ENCODE measurements around the gene AKR1C2. TPM values are rescaled to one million over a fixed set of nuclear protein-coding genes. Genes with fewer than 3 reads are reported as not detected.
"Not testable (repeated sequence)": the region's sequence is repeated elsewhere in the genome, so short reads cannot be mapped to it uniquely, and the experiment has no call there.

The AKR1C2 gene
- total RNA-seq, 1 experiment from 2014 or later = 0.25 TPM

DNA sequence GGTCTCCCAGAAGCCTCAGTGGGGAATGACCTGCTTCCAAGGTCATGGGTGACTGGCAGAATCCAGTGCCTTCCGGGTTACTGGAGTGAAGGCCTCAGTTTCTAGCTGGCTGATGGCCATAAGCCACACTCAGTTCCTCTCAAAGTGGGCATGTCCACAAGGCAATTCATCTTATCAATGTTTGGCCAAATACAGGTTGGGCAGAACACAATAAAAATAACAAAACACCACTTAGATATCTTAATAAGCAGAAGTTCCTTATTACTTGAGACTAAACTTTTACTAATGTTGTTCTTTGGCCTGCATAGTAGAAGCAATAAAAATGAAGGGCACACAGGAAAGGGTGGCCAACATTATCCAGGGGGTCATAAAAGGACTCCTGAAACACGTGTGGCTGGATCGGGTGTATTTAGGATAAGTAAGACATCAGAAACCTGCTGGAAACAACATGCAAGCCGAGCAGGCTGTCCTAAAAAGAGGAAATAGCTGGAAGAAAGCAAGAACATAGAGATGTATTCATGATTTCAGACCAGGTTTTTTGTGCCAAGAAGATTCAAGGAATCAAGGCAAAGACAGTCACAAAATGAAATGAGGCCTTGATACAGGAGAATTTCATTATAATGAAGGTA, 19.6 kb upstream of the AKR1C2 start:
- CTCF ChIA-PET = no interaction called here
- Histone ChIP-seq H3K9me2 (ENCODE audit: insufficient read depth) (no peaks in the 10 kb centered on the region), H3K4me2 (ENCODE audit: low read length) (no peak overlapping the region), H3K36me3 (ENCODE audit: control insufficient read depth in 1 of 2, insufficient read depth in 2 of 2, low read length in 2 of 2) (no peaks in the 10 kb centered on the region), H3K4me3 (replicated peaks in 1 of 2; ENCODE audit: low read depth in 1 of 2, low read length in 2 of 2) (no peak overlapping the region), H3K9ac (ENCODE audit: low read length) (no peak overlapping the region), H3K79me2 (ENCODE audit: insufficient read depth, low read length) (no peaks in the 10 kb centered on the region), H3K27me3 (ENCODE audit: insufficient read depth, low read length) (no peaks in the 10 kb centered on the region), H3K4me1 (ENCODE audit: control insufficient read depth in 1 of 2, insufficient read depth in 2 of 2, low read length in 2 of 2) (peaks cover 0 to 4% of the 10 kb centered on the region in 2 experiments; a peak in 1 of 4 replicates), H3K27ac (ENCODE audit: low read depth, low read length) (no peak overlapping the region), H4K20me1 (ENCODE audit: insufficient read depth) (no peaks in the 10 kb centered on the region), H2AFZ (ENCODE audit: low read depth, low read length, poor library complexity, severe bottlenecking) (no peak overlapping the region), H3K9me3 (ENCODE audit: control insufficient read depth in 1 of 2, insufficient read depth in 1 of 2, low read depth in 1 of 2, low read length in 2 of 2) (no peaks in the 10 kb centered on the region)
- RAD21 ChIA-PET (ENCODE audit: low non-redundant PET in 1 of 2, low total read pairs in 2 of 2, uncharacterized antibody in 2 of 2, unreplicated experiment in 2 of 2) = no interaction called here
- POLR2A ChIA-PET = no interaction called here
- DNase-seq (ENCODE audit: low read depth, low spot score) (no peak), ATAC-seq (no peak)
- no peak for TF ChIP-seq ZFX (IDR thresholded peaks at IDR 0.05)
- TF ChIP-seq, protein P1, sequence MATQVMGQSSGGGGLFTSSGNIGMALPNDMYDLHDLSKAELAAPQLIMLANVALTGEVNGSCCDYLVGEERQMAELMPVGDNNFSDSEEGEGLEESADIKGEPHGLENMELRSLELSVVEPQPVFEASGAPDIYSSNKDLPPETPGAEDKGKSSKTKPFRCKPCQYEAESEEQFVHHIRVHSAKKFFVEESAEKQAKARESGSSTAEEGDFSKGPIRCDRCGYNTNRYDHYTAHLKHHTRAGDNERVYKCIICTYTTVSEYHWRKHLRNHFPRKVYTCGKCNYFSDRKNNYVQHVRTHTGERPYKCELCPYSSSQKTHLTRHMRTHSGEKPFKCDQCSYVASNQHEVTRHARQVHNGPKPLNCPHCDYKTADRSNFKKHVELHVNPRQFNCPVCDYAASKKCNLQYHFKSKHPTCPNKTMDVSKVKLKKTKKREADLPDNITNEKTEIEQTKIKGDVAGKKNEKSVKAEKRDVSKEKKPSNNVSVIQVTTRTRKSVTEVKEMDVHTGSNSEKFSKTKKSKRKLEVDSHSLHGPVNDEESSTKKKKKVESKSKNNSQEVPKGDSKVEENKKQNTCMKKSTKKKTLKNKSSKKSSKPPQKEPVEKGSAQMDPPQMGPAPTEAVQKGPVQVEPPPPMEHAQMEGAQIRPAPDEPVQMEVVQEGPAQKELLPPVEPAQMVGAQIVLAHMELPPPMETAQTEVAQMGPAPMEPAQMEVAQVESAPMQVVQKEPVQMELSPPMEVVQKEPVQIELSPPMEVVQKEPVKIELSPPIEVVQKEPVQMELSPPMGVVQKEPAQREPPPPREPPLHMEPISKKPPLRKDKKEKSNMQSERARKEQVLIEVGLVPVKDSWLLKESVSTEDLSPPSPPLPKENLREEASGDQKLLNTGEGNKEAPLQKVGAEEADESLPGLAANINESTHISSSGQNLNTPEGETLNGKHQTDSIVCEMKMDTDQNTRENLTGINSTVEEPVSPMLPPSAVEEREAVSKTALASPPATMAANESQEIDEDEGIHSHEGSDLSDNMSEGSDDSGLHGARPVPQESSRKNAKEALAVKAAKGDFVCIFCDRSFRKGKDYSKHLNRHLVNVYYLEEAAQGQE (IDR thresholded peaks at IDR 0.05; ENCODE audit: low read depth) = no peak
- no peak for TF ChIP-seq ZNF274 (IDR thresholded peaks at IDR 0.05; ENCODE audit: low read depth, low read length)
- TF ChIP-seq, protein P2, sequence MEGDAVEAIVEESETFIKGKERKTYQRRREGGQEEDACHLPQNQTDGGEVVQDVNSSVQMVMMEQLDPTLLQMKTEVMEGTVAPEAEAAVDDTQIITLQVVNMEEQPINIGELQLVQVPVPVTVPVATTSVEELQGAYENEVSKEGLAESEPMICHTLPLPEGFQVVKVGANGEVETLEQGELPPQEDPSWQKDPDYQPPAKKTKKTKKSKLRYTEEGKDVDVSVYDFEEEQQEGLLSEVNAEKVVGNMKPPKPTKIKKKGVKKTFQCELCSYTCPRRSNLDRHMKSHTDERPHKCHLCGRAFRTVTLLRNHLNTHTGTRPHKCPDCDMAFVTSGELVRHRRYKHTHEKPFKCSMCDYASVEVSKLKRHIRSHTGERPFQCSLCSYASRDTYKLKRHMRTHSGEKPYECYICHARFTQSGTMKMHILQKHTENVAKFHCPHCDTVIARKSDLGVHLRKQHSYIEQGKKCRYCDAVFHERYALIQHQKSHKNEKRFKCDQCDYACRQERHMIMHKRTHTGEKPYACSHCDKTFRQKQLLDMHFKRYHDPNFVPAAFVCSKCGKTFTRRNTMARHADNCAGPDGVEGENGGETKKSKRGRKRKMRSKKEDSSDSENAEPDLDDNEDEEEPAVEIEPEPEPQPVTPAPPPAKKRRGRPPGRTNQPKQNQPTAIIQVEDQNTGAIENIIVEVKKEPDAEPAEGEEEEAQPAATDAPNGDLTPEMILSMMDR (IDR thresholded peaks at IDR 0.05 in 2 of 3, conservative IDR thresholded peaks at IDR 0.05 in 1 of 3; ENCODE audit: borderline replicate concordance in 1 of 3, insufficient read depth in 1 of 3, low read depth in 2 of 3, low read length in 2 of 3) = no peak
- no peak for TF ChIP-seq EGR1 (IDR thresholded peaks at IDR 0.05; ENCODE audit: low read depth)
- TF ChIP-seq SP1 (IDR thresholded peaks at IDR 0.05; ENCODE audit: low read depth) = no peak
- no peak for TF ChIP-seq TCF7L2 (IDR thresholded peaks at IDR 0.05; ENCODE audit: borderline replicate concordance, extremely low read depth, insufficient read depth, insufficient read length)
- TF ChIP-seq, protein P3, sequence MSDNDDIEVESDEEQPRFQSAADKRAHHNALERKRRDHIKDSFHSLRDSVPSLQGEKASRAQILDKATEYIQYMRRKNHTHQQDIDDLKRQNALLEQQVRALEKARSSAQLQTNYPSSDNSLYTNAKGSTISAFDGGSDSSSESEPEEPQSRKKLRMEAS (IDR thresholded peaks at IDR 0.05) = no peak
- no peak for TF ChIP-seq EZH2phosphoT487 (IDR thresholded peaks at IDR 0.05; ENCODE audit: borderline replicate concordance)
- no peak for TF ChIP-seq EZH2 (IDR thresholded peaks at IDR 0.05)
- TF ChIP-seq SIN3A (IDR thresholded peaks at IDR 0.05; ENCODE audit: low read depth) = no peak
- no peak for TF ChIP-seq YY1 (IDR thresholded peaks at IDR 0.05; ENCODE audit: extremely low read depth, insufficient replicate concordance, low read depth, low read length)
- no peak for TF ChIP-seq CBX3 (IDR thresholded peaks at IDR 0.05; ENCODE audit: low read depth)
- no peak for TF ChIP-seq POLR2A (IDR thresholded peaks at IDR 0.05; ENCODE audit: borderline replicate concordance, extremely low read depth, insufficient read depth, insufficient read length)
- no peak for TF ChIP-seq JUND (IDR thresholded peaks at IDR 0.05)
- no peak for TF ChIP-seq SRF (IDR thresholded peaks at IDR 0.05; ENCODE audit: low read depth)
- TF ChIP-seq RAD21 (IDR thresholded peaks at IDR 0.05; ENCODE audit: low read depth) = no peak
- BruUV-seq (replicated peaks) = no TSS peak
- intact Hi-C loops (cut with micrococcal nuclease) = no loop called here

DNA sequence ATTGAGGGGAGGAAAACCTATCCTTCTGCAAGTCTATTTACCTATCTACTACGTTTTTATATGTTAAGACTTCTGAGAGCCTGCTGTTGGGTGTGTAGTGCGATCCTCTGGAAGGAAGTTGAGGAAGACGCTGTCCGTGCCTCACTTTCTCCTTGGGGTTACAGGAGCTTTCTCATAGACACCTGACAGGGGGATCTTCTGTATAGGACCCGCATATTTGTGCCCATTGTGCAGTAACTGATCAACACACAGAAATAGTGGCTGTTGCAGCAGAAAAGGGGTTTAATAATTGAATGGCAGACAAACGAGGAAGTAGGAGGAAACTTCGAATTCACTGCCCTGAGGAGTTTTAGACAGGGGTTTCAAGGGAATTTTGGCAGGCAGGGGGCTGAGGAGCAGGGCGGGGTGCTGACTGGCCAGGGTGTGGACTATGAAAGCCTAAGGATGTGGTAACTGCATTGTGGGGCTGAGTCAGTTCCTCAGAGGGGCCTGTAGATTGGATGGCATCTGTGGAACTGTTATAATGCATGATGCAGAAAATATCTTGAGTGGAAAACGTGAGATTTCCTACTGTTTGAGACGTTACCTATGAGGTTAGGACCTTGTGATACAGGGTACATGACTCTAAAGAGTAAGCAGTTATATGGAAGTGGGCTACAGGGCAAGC, 18.1 kb upstream of the AKR1C2 start:
- H3K36me3 ChIP-seq (ENCODE audit: control insufficient read depth in 1 of 2, insufficient read depth in 2 of 2, low read length in 2 of 2); H3K4me1 ChIP-seq (ENCODE audit: control insufficient read depth in 1 of 2, insufficient read depth in 2 of 2, low read length in 2 of 2); DNase-seq (ENCODE audit: low read depth, low spot score); H3K9me2 ChIP-seq (ENCODE audit: insufficient read depth); POLR2A ChIA-PET; H3K9ac ChIP-seq (ENCODE audit: low read length); CTCF ChIA-PET; H3K27me3 ChIP-seq (ENCODE audit: insufficient read depth, low read length); H3K79me2 ChIP-seq (ENCODE audit: insufficient read depth, low read length); H3K4me3 ChIP-seq (replicated peaks in 1 of 2; ENCODE audit: low read depth in 1 of 2, low read length in 2 of 2); H3K9me3 ChIP-seq (ENCODE audit: control insufficient read depth in 1 of 2, insufficient read depth in 1 of 2, low read depth in 1 of 2, low read length in 2 of 2); intact Hi-C loops (cut with micrococcal nuclease); BruUV-seq (replicated peaks); H3K4me2 ChIP-seq (ENCODE audit: low read length); RAD21 ChIA-PET (ENCODE audit: low non-redundant PET in 1 of 2, low total read pairs in 2 of 2, uncharacterized antibody in 2 of 2, unreplicated experiment in 2 of 2); H3K27ac ChIP-seq (ENCODE audit: low read depth, low read length); ATAC-seq; H4K20me1 ChIP-seq (ENCODE audit: insufficient read depth); H2AFZ ChIP-seq (ENCODE audit: low read depth, low read length, poor library complexity, severe bottlenecking): not testable (repeated sequence)

Data from HCT116 (cell line).